GM12891 (cell line): Measurements from ENCODE around the gene ARFRP1.

ENCODE experiments used
- PAX5 ChIP-seq: IDR thresholded peaks from 2 replicates; pipeline ENCODE4 v1.6.1; 2011; ENCODE audit warnings: low read length, moderate library complexity, mild to moderate bottlenecking; ENCODE audit not compliant: insufficient read depth, severe bottlenecking
- POLR2A ChIP-seq: IDR thresholded peaks from 2 replicates; pipeline ENCODE4 v1.6.1; 2011; ENCODE audit warnings: low read depth, low read length, control low read depth
- POLR2AphosphoS5 ChIP-seq: IDR thresholded peaks from 2 replicates; pipeline ENCODE4 v1.6.1; 2011; ENCODE audit warnings: low read depth, low read length, control low read depth
- POU2F2 ChIP-seq: IDR thresholded peaks from 2 replicates; pipeline ENCODE4 v1.6.1; 2011; ENCODE audit warnings: low read depth, mild to moderate bottlenecking, control low read depth, low read length, moderate library complexity
- SPI1 ChIP-seq: IDR thresholded peaks from 2 replicates; pipeline ENCODE4 v1.6.1; 2011; ENCODE audit warnings: low read depth, low read length, control low read depth
- TAF1 ChIP-seq: IDR thresholded peaks from 2 replicates; pipeline ENCODE4 v1.6.1; 2011; ENCODE audit warnings: low read depth, low read length, control low read depth

GRCh38 chr20:63751471-63752271 is 43.9 kb upstream of the ARFRP1 start:
- TF ChIP-seq POLR2AphosphoS5 (no peak), POLR2A (no peak), PAX5 (no peak), TAF1 (no peak), POU2F2 (no peak), SPI1 (no peak)
